Measurements from ENCODE around the gene METAP1D. TPM values are rescaled to one million over a fixed set of nuclear protein-coding genes. Genes with fewer than 3 reads are reported as not detected.

METAP1D gene
- total RNA-seq, 1 donor from 2014 or later = 10.4 TPM

GRCh38 chr2:172009823-172010222, 10.1 kb downstream of the METAP1D start:
- no peak overlapping the region for H3K27ac Mint-ChIP-seq
- DNase-seq (ENCODE audit: extremely low spot score, unreplicated experiment) = no peak
- H3K4me3 Mint-ChIP-seq = no peak overlapping the region
- peaks cover 8% of the 10 kb centered on the region for H3K36me3 Mint-ChIP-seq
- H3K27me3 Mint-ChIP-seq = no peaks in the 10 kb centered on the region
- TF ChIP-seq, protein P1, sequence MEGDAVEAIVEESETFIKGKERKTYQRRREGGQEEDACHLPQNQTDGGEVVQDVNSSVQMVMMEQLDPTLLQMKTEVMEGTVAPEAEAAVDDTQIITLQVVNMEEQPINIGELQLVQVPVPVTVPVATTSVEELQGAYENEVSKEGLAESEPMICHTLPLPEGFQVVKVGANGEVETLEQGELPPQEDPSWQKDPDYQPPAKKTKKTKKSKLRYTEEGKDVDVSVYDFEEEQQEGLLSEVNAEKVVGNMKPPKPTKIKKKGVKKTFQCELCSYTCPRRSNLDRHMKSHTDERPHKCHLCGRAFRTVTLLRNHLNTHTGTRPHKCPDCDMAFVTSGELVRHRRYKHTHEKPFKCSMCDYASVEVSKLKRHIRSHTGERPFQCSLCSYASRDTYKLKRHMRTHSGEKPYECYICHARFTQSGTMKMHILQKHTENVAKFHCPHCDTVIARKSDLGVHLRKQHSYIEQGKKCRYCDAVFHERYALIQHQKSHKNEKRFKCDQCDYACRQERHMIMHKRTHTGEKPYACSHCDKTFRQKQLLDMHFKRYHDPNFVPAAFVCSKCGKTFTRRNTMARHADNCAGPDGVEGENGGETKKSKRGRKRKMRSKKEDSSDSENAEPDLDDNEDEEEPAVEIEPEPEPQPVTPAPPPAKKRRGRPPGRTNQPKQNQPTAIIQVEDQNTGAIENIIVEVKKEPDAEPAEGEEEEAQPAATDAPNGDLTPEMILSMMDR (conservative IDR thresholded peaks at IDR 0.05) = no peak
- peaks cover 9% of the 10 kb centered on the region for H3K4me1 Mint-ChIP-seq (ENCODE audit: unreplicated experiment)
- H3K9me3 Mint-ChIP-seq = no peaks in the 10 kb centered on the region

DNA sequence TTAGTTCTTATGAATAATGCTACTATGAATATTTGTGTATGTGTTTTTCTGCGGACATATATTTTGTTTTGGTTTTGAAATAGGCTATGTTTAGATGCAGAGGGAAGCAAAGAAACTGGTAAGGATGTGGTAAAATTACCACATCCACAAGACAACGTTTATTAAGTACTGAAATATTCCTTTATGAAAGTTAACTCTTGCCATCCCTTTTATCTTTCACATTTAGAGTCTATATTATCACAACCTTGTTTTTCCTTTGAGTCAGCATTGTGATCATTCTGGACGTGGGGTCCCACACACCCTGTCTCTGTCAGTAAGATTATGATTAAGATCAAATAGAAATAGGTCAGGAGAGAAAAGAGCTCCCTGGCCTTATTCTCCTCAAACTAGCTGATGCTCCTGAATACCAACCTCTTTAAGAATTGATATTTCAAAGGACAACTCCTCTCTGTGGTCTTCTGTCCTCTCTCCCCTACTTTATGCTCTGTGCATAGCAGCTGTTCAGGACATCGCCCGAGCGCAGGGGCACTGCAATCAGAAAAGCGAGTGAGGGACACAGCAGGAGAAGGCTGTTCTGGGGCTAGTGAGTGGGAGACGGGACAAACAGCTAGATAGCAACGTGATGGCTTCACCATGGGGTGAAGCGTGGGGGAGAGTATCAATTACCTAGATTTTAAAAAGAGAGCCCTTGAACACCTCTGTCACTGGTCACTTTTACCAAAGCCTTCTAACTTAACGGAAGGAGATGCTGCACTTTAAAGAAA, 12.2 kb downstream of the METAP1D start:
- H3K27ac Mint-ChIP-seq = no peak overlapping the region
- peaks cover 8% of the 10 kb centered on the region for H3K36me3 Mint-ChIP-seq
- no peak overlapping the region for H3K4me3 Mint-ChIP-seq
- no peaks in the 10 kb centered on the region for H3K27me3 Mint-ChIP-seq
- TF ChIP-seq, protein P1 (conservative IDR thresholded peaks at IDR 0.05) = no peak
- H3K4me1 Mint-ChIP-seq (ENCODE audit: unreplicated experiment) = peaks cover 9% of the 10 kb centered on the region
- DNase-seq (ENCODE audit: extremely low spot score, unreplicated experiment) = no peak
- no peaks in the 10 kb centered on the region for H3K9me3 Mint-ChIP-seq

DNA sequence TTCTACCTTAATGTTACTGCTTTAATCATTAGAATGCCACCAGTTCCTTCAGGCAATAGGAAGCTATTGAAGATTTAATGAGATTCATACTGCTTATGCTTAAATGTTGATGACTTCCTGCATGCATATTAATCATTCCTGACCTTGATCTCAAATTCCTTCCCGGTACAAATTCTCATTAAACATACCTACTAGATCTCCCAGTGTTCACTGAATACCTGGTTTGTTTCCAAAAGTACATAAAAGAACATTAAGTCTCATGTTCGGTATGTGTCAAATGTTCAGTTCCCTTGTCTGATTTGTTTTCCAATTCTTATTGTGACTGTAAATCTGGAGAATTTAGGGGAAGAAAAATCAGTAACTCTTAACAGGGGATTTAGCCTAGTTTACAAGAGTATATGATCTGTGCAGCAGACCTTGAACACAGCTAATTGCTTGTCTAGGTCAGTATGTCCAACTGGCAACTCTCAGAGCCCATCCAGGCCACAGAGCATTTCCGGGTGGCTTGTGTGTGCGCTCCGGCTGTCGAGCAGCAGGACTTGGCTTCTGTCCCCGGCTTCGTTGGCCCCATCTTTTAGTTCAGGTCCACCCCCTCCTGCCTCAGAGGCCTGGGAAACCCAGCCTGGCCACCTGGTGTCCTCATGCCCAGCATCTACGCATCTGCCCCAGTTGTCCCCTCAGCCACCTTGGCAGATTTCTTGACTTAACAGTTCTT, 13.1 kb downstream of the METAP1D start:
- Mint-ChIP-seq H3K9me3 (no peaks in the 10 kb centered on the region), H3K4me1 (ENCODE audit: unreplicated experiment) (peaks cover 9% of the 10 kb centered on the region), H3K27ac (no peak overlapping the region), H3K27me3 (no peaks in the 10 kb centered on the region), H3K4me3 (no peak overlapping the region), H3K36me3 (peaks cover 4% of the 10 kb centered on the region)
- no peak for DNase-seq (ENCODE audit: extremely low spot score, unreplicated experiment)
- TF ChIP-seq, protein P1 (conservative IDR thresholded peaks at IDR 0.05) = no peak

- no peak overlapping the region for H3K4me3 Mint-ChIP-seq
- H3K27me3 Mint-ChIP-seq = no peaks in the 10 kb centered on the region
- no peak for DNase-seq (ENCODE audit: extremely low spot score, unreplicated experiment)
- H3K4me1 Mint-ChIP-seq (ENCODE audit: unreplicated experiment) = peaks cover 9% of the 10 kb centered on the region
- TF ChIP-seq, protein P1 (conservative IDR thresholded peaks at IDR 0.05) = no peak
- no peaks in the 10 kb centered on the region for H3K9me3 Mint-ChIP-seq
- peaks cover 4% of the 10 kb centered on the region for H3K36me3 Mint-ChIP-seq
- H3K27ac Mint-ChIP-seq = no peak overlapping the region
These were observed 13.6 kb downstream of the METAP1D start for GRCh38 chr2:172013396-172013795.

GRCh38 chr2:172021074-172021931, 21.6 kb downstream of the METAP1D start:
- no peak for DNase-seq (ENCODE audit: extremely low spot score, unreplicated experiment)
- H3K27ac Mint-ChIP-seq = peak overlapping the region; percentile 40
- H3K36me3 Mint-ChIP-seq = no peaks in the 10 kb centered on the region
- H3K9me3 Mint-ChIP-seq = no peaks in the 10 kb centered on the region
- H3K4me1 Mint-ChIP-seq (ENCODE audit: unreplicated experiment) = peaks cover 16% of the 10 kb centered on the region
- peak overlapping the region; percentile 55 for H3K4me3 Mint-ChIP-seq
- no peaks in the 10 kb centered on the region for H3K27me3 Mint-ChIP-seq
- TF ChIP-seq, protein P1 (conservative IDR thresholded peaks at IDR 0.05) = peak; percentile 44
